NCI-H1436 treated with DMSO at 0.1 percent for 48 hours (cell line): ENCODE data around the gene RGL1.

Experiments used
- DNase-seq: peaks from one replicate; lab custom pipeline; 2025; lab: John Stamatoyannopoulos, UW

The RGL1 gene

GRCh38 chr1:183889095-183889494 is 84.2 kb downstream of the RGL1 start:
- DNase-seq: no peak

DNA sequence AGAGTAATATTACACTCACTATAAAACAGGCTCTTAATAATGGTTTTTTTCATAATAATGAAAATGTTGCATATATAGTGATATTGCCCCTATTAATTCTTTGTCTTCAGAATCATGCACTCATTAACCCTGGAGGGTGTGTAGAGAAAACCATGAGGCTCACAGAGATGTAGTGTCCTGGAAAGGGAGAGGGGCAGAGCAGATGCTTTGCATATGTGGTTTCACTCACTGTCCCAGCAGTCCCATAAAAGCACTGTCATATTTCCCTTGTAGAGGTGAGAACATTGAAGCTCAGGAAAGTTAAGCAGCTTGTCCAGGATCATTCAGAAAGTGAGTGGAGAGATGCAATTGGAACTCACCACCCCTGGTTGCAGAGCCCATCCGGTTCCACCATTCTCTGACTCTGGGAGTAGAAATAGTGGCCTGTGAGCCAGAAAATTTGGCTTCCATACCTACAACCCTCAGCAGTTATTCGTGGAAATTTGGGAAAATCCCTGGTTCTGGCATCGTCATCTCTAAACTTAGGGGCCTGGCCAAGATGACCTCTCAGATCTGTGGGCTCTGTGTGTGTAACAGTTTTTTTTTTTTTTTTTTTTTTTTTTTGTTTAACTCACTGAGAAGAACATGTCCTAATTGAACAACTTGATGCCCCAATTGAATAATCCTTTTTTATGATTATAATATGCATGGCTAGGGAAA is 86.4 kb downstream of the RGL1 start:
- no peak for DNase-seq

DNA sequence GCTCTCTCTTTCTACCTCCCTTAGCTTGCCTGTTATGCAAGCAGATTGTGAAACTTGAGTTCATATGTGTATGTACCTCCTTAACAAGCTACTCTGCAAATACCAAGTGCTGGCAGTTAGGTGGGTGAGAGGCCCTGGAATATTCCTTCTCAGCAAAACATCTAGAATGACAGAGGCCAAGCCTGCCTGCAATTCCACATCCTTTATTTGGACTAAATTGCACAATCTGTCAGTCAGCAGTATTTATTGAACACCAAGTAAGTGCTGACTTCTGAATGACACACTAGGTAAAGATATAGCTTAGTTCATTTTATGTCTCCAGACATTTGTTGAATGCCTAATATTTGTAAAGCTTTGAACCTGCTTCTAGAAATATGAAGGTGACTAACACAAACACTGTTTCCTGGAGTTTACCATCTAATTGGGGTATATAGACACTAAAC is 87.5 kb downstream of the RGL1 start:
- no peak for DNase-seq

GRCh38 chr1:183893561-183894289 is 88.8 kb downstream of the RGL1 start:
- DNase-seq: no peak

DNA sequence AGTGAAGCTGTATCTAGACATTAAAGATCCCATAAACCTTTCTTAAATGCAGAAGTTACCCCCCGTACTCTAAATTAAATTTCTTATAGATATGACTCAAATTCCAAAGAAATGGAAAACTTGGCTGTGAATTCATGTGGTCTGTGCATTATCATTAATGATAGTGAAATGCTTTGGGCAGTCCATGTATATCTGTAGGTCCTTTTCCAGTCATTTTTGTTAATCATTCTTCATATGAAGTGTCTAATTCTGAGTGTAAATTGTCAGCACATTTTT is 89.3 kb downstream of the RGL1 start:
- DNase-seq: no peak

DNA sequence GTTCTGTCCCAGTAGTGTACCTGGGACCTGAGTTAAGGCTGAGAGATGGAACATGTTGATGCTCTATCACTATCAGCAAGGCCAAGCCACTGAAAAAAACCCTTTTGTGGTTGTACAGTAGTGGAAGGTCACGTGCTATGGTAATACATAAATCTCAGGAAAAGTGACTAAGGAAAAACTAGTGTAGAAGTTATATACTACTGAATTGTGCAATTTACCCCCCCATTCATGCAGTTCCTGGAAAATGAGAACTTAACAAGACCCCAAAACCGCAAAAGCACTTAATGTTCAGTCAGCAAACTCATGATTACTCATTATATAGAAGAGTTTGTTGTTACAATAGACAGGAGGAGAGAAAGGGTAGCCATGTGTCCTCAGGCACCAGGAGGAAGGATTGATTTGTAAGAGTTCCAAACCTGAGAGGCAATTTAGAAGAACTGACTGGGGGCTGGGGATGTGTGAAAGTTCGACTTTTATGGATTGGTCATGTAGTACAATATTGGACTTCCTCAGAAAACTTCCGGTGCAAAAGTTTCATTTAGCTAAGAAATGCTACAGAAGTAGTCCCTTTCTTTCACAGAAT is 91.6 kb downstream of the RGL1 start:
- no peak for DNase-seq

- DNase-seq: no peak
Observed at GRCh38 chr1:183898001-183898396, 93.1 kb downstream of the RGL1 start.

DNA sequence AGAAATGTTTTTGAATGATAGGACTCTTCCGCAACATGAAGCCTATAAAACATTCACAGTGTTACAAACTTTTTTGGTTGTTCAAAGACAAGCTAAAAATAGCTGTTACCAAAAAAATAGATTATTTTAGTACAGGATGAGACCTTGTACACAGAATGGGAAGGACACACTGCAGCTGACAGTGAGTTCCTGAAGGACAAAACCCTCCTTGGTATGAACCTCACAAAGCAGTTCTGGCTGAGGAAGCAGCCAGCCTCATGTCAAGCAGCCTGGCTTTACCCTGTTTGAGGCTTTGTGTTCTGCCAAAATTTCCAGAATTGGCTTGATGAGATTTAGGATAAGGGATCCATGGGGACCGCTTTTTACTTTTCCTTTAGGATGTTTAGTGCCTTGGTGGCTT is 93.7 kb downstream of the RGL1 start:
- DNase-seq: no peak

DNA sequence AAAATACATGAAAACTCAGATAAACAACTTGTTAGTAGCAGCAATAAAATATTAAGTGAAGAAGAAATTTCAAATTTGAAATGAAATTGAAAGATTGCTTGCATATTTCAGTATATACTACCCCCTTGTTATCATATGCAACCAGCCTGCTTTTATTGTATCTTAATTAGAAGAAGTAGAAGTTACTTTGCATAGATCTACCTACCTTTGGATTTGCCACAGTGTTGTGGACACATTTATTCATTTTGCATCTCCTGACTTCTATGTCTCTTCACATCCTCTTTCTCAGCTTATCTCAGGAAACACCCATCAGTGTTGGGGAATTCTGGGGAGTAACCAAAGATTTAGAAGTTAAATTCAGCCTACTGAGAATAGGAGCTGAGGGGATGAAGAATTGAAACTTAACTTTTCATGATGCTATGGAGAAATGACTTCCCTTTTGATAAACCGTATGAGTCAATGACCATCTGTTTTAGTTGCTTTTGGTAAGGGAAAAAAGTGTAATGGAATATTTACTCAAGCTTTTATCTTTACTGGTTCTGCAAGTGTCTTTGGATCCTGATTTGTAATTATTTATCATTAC is 96.9 kb downstream of the RGL1 start:
- no peak for DNase-seq

GRCh38 chr1:183903101-183903500 is 98.2 kb downstream of the RGL1 start:
- DNase-seq: no peak

DNA sequence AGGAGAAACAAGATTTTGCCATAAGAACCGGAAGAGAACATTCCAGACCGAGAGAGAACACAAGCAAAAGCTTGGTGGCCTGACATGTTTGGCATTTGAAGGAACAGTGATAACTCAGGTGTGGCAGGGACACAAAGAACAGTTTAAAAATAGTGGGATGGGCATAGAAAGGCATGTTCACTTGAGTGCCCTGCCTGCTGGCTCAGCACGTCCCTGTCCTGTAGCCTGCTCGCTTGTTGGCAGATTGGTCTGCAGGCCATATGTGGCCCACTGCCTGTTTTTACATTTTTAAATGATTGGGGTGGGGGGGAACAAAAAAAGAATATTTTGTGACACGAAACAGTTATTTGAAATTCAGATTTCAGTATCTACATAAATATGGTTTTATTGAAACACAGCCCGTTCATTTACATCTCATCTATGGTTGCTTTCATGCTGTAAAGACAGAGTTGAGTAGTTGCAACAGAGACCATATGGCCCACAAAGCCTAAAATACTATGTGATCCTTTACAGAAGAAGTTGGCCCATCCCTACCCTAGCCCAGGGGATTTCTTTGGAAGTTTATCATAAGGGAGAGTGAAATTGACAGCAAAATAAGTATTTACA is 100.7 kb downstream of the RGL1 start:
- DNase-seq: no peak

GRCh38 chr1:183907070-183907469 is 102.2 kb downstream of the RGL1 start:
- no peak for DNase-seq

- no peak for DNase-seq
Observed at GRCh38 chr1:183908079-183908478, 103.2 kb downstream of the RGL1 start.

DNA sequence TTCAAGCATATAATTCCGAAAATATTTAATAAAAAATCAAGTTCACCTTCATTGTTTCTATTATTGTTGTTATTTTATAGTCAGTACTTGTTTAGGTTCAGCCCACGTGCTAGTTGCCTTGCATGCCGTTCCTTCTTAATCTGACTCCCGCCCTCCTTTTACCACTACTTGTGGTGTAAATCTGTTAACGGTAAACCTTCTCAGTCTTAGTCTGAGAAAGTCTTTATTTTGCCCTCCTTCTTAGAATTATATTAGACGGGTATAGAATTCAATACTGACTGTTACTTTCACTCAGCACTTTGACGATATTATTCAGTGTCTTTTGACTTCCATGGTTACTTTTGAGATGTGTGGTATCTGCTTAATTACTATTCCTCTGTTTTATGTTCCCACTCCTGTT is 104.8 kb downstream of the RGL1 start:
- DNase-seq: no peak

DNA sequence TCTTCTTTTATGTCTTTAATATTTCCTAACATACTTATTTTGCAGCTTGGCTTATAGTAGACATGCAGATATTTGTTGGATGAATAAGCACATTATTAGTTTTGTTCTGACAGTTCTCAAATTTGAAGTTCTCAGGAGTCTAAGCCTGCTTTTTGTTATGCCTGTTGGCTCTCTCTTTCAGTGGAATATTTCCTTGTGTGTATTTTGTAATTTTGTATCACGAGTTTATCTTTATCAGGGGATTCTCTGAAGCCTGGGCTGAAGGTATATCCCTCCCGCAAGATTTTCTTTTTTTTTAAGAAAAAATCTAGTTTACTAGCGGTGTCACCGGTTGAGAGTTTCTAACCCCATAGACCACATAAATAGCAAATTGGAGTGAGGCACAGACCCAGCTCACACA is 105.9 kb downstream of the RGL1 start:
- DNase-seq: no peak

- DNase-seq: no peak
Observed at GRCh38 chr1:183911285-183911684, 106.4 kb downstream of the RGL1 start.

DNA sequence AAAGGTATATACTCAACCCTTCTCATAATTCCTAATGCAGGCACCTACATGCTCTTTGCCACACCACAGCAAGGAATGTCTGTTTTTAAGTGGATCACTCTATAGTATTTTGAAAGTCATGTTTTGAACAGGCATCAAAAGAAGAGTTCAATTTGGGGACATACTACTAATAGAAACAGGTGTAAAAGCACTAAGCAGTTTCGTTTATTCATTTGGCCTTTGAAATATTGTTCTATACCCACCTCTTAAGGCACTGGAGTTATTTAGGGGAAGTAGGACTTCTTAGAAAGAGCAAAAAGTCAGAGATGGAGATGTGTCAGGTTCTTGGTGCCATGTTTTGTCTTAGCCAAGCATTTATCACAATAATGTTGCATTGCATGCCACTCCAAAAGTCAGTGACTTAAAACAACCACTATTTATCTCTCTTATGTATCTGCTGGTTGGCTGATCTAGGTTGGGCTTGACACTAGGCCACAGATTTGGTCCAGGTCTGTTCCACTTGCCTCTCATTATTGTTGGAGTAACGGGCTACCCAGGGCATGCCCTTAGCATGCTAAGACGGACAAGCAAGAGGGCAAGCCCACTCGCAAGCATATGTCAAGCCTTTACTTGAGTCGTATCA is 107.5 kb downstream of the RGL1 start:
- no peak for DNase-seq

- DNase-seq: no peak
Observed at GRCh38 chr1:183913567-183913993, 108.7 kb downstream of the RGL1 start.

DNA sequence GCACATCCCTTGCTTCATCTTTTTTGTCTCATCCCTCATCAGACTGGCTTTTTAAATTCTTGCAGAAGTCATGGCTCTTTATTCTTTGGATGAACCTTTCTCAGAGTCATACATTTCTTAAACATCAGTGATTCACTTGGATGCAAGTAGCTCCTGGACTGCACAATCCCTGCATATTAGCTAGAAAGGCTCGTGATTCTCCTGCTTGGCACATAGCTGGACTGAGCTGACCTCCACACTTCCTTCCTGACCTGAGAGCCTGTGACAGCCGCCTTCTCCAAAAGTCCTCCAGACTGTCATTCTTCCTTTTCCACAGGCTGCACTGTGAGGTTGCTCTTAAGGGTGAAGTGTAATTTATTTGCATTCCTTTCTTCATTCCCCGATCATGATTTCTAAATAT is 109.4 kb downstream of the RGL1 start:
- no peak for DNase-seq

GRCh38 chr1:183914891-183915290 is 110.0 kb downstream of the RGL1 start:
- no peak for DNase-seq

DNA sequence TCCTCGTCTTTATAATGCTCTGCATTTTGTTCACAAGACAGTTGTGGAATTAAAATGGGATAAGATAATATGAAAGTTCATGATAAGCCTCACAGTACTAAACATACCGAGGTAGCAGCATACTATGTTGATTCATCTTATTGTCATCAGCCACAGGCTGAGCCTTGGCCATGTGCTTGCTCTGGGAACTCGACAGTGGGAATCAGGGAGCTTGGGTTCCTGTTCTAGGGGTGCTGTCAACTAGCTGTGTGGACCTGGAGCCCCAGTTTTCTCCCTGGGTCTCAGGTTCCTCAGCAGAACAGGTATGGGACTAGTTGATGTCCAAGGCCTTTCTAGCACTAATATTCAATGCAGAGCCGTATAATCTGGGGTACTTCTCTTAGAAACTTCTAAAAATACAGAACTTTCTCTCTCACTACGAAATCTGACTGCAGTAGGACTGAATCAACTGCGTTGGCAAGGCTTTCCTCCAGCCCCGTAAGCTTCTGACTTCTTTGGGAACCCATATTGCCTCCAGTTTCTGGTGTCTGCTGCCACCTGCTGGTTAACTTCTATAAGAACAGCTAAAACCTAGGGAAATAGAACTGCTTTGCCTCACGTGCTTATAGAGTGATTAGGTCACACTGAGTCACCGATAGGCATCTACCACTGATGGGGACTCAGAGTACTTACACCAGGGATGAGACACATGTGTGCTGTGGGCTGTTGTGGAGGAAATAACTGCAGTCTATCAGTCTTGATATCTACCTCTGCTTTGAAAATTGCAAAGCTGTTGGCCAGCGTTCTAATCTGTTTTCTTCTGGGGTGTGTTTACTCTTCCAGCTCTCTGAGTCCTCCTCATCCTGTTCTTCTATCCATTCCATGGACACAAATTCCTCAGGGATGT is 110.9 kb downstream of the RGL1 start:
- peak; percentile 18 for DNase-seq
